Gastroesophageal sphincter (tissue), 4 donors: Measurements from ENCODE around the gene NRP2. TPM values are rescaled to one million over a fixed set of nuclear protein-coding genes. Genes with fewer than 3 reads are reported as not detected.

Source experiments
- ATAC-seq: fragments of 150-250 bp; one replicate; pipeline ENCODE4 v1.9.1; 2016; ENCODE audit warnings: mild to moderate bottlenecking, moderate library complexity
- H3K27ac ChIP-seq, 4 donors: fragments of 200-600 bp; sonication (generic) in 3 of 4; 1 replicate in 3 of 4; 2 replicates in 1 of 4; pipeline ENCODE4 v1.5.1; 2016 to 2019
- H3K27me3 ChIP-seq: fragments of 200-600 bp; sonication (generic); one replicate; pipeline ENCODE4 v1.5.1; 2019
- H3K36me3 ChIP-seq, 2 donors: fragments of 200-600 bp; sonication (generic); one replicate each; pipeline ENCODE4 v1.5.1; 2019; ENCODE audit warnings: control low read depth in 1 of 2
- H3K4me1 ChIP-seq, 3 donors: fragments of 200-600 bp; sonication (generic); 1 replicate in 2 of 3; 2 replicates in 1 of 3; pipeline ENCODE4 v1.5.1; 2016 to 2019; ENCODE audit warnings: control low read depth in 2 of 3
- H3K4me3 ChIP-seq, 2 donors: fragments of 200-600 bp; sonication (generic); one replicate each; pipeline ENCODE4 v1.5.1; 2019; ENCODE audit warnings: mild to moderate bottlenecking in 1 of 2, moderate library complexity in 1 of 2
- H3K9me3 ChIP-seq, 3 donors: fragments of 200-600 bp; sonication (generic); one replicate each; pipeline ENCODE4 v1.5.1; 2017 to 2019; ENCODE audit warnings: control low read depth in 2 of 3
- EP300 ChIP-seq: sonication (generic); formaldehyde crosslinking; IDR thresholded peaks from one replicate; pipeline ENCODE4 v1.6.1; 2017; ENCODE audit warnings: antibody characterized with exemption, mild to moderate bottlenecking
- POLR2A ChIP-seq, 2 donors: fragments of 450-650 bp; IDR thresholded peaks; one replicate each; pipeline ENCODE4 v1.6.1; 2017; ENCODE audit warnings: antibody characterized with exemption in 2 of 2, mild to moderate bottlenecking in 2 of 2, moderate library complexity in 1 of 2
- POLR2AphosphoS5 ChIP-seq: sonication (generic); formaldehyde crosslinking; IDR thresholded peaks from one replicate; pipeline ENCODE4 v1.6.1; 2017; ENCODE audit warnings: antibody characterized with exemption
- WGBS, 2 donors: methylation state at CpG; one replicate each; pipeline ENCODE4 v1.1.5; 2018; ENCODE audit warnings: low coverage in 1 of 2; 5-methylcytosine and 5-hydroxymethylcytosine counted together
- total RNA-seq, 4 donors: library from RNA; depleted of rRNA; stranded (reverse); fragments of >200 nt; gene quantifications; one replicate each; pipeline ENCODE4 v1.1.0, GENCODE V29; 2016
- TF ChIP-seq, protein P1 (sequence below), 4 experiments: fragments of 200-600 bp in 2 of 4; fragments of 450-650 bp in 2 of 4; sonication (generic) in 1 of 4; IDR thresholded peaks; one replicate each; pipeline ENCODE4 v1.5.1; 2017 to 2019; ENCODE audit warnings: antibody characterized with exemption in 4 of 4, mild to moderate bottlenecking in 2 of 4, moderate library complexity in 2 of 4

NRP2 gene
- total RNA-seq, 4 donors from 2014 or later: 278 to 466 (median 371) TPM

- TF ChIP-seq POLR2A (IDR thresholded peaks at IDR 0.05): no peak
- no peak for TF ChIP-seq EP300
- TF ChIP-seq, protein P1, sequence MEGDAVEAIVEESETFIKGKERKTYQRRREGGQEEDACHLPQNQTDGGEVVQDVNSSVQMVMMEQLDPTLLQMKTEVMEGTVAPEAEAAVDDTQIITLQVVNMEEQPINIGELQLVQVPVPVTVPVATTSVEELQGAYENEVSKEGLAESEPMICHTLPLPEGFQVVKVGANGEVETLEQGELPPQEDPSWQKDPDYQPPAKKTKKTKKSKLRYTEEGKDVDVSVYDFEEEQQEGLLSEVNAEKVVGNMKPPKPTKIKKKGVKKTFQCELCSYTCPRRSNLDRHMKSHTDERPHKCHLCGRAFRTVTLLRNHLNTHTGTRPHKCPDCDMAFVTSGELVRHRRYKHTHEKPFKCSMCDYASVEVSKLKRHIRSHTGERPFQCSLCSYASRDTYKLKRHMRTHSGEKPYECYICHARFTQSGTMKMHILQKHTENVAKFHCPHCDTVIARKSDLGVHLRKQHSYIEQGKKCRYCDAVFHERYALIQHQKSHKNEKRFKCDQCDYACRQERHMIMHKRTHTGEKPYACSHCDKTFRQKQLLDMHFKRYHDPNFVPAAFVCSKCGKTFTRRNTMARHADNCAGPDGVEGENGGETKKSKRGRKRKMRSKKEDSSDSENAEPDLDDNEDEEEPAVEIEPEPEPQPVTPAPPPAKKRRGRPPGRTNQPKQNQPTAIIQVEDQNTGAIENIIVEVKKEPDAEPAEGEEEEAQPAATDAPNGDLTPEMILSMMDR (IDR thresholded peaks at IDR 0.05): no peak
- TF ChIP-seq POLR2AphosphoS5: no peak
- ATAC-seq: no peak
- Histone ChIP-seq H3K36me3 (no peaks in the 10 kb centered on the region), H3K27ac (no peak overlapping the region), H3K4me3 (no peak overlapping the region), H3K27me3 (no peaks in the 10 kb centered on the region), H3K9me3 (no peaks in the 10 kb centered on the region), H3K4me1 (peaks cover 0 to 13% (median 5%) of the 10 kb centered on the region in 3 donors)
- 89 to 93% methylated on average over 3 to 6 of the region's 6 CpGs for whole genome bisulfite sequencing, 2 donors
Observed at GRCh38 chr2:205655779-205656456, 26.4 kb upstream of the NRP2 start.

DNA sequence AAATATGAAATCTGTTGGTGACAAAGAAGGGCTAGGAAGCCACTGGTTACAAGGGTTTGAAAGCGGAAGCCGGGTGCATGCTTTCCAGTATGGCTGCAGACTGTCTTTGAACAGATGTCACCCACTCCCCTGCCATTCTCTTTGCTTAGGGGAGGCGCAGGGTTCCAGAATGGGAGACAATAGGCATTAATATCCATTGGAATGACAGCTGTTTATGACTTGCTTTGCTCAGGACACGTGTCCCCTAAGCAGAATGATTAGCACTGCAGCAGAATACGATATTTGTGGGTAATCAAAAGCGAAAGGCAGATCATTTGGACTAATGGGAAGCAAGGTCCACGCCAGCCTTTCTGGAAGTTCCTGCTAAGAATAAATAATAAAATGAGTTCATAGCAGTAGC is 25.8 kb upstream of the NRP2 start:
- no peak overlapping the region for H3K27ac ChIP-seq
- H3K4me3 ChIP-seq: no peak overlapping the region
- no peaks in the 10 kb centered on the region for H3K9me3 ChIP-seq
- WGBS, 2 donors: 72 to 94% methylated on average over 4 to 7 of the region's 7 CpGs
- no peaks in the 10 kb centered on the region for H3K27me3 ChIP-seq
- no peaks in the 10 kb centered on the region for H3K36me3 ChIP-seq
- no peak for ATAC-seq
- peaks cover 0 to 13% (median 5%) of the 10 kb centered on the region in 3 donors for H3K4me1 ChIP-seq
- TF ChIP-seq, protein P1 (IDR thresholded peaks at IDR 0.05): no peak
- TF ChIP-seq EP300: no peak

GRCh38 chr2:205656941-205657340 is 25.4 kb upstream of the NRP2 start:
- H3K4me3 ChIP-seq: no peak overlapping the region
- TF ChIP-seq, protein P1 (IDR thresholded peaks at IDR 0.05): no peak
- no peak for TF ChIP-seq POLR2A (IDR thresholded peaks at IDR 0.05)
- no peak for TF ChIP-seq POLR2AphosphoS5
- no peak for TF ChIP-seq EP300
- peaks cover 0 to 13% (median 5%) of the 10 kb centered on the region in 3 donors for H3K4me1 ChIP-seq
- no peaks in the 10 kb centered on the region for H3K27me3 ChIP-seq
- ATAC-seq: no peak
- no peaks in the 10 kb centered on the region for H3K9me3 ChIP-seq
- H3K27ac ChIP-seq: no peak overlapping the region
- WGBS, 2 donors: 74% methylated on average over 4 of the region's 4 CpGs; no CpG with 5 or more reads in 1 of the 2 donors
- H3K36me3 ChIP-seq: no peaks in the 10 kb centered on the region

- TF ChIP-seq, protein P1 (IDR thresholded peaks at IDR 0.05): no peak
- peak; percentile 81 for TF ChIP-seq POLR2AphosphoS5
- Histone ChIP-seq H3K4me1 (peaks cover 0 to 13% (median 5%) of the 10 kb centered on the region in 3 donors), H3K27ac (no peak overlapping the region), H3K27me3 (no peaks in the 10 kb centered on the region), H3K36me3 (no peaks in the 10 kb centered on the region), H3K9me3 (no peaks in the 10 kb centered on the region), H3K4me3 (no peak overlapping the region)
- WGBS, 2 donors: 19 to 31% methylated on average over 3 of the region's 3 CpGs
- peak; percentile 82 for ATAC-seq
Observed at GRCh38 chr2:205657579-205657978, 24.7 kb upstream of the NRP2 start.

DNA sequence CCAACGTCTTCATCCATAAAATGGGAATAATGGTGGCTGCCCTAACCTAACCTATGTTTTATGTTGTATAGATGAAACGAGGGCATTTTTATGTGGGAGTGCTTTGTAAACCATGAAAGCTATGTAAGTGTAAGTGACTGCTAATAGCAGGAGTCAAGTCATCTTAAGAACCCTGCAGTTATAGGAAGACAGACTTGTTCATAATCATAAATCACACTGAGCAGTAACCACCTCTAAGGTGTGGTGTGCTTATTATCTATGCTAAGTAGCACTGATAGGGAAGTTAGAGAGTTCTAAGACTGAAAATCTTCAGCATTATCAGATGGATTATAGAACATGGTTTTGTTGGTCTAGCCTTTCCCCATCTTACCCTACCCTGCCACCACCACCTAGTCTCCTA is 24.2 kb upstream of the NRP2 start:
- TF ChIP-seq EP300 (no peak), POLR2AphosphoS5 (no peak), POLR2A (IDR thresholded peaks at IDR 0.05) (no peak)
- TF ChIP-seq, protein P1 (IDR thresholded peaks at IDR 0.05): no peak
- no peak overlapping the region for H3K27ac ChIP-seq
- no peaks in the 10 kb centered on the region for H3K9me3 ChIP-seq
- no peaks in the 10 kb centered on the region for H3K27me3 ChIP-seq
- 55 to 86% methylated on average over 1 to 2 of the region's 2 CpGs for WGBS, 2 donors
- no peaks in the 10 kb centered on the region for H3K36me3 ChIP-seq
- peaks cover 0 to 13% (median 5%) of the 10 kb centered on the region in 3 donors for H3K4me1 ChIP-seq
- no peak for ATAC-seq
- H3K4me3 ChIP-seq: no peak overlapping the region
